H1 (cell line): ENCODE results near the gene VSX1. TPM values are rescaled to one million over a fixed set of nuclear protein-coding genes. Genes with fewer than 3 reads are reported as not detected.

Experiments
- CTCF ChIA-PET: fragments of 300-600 bp; sonication (Branson Sonifier 250); formaldehyde crosslinking; loops from one replicate; lab custom pipeline; 2021; ENCODE audit not compliant: partially characterized antibody; lab: Charles Lee
- POLR2A ChIA-PET: fragments of 300-600 bp; sonication (Branson Sonifier 250); formaldehyde crosslinking; loops from one replicate; lab custom pipeline; 2021; ENCODE audit warnings: inconsistent platforms; ENCODE audit not compliant: partially characterized antibody; lab: Charles Lee
- DNase-seq, 2 experiments: peaks; one replicate each; pipeline versions ENCODE4 v3.0.0 to v3.0.0-alpha.2; 2010 to 2022; ENCODE audit warnings: low spot score in 2 of 2, low read depth in 1 of 2, mixed read lengths in 1 of 2
- FAIRE-seq: peaks from 2 replicates; lab custom pipeline; 2011; peaks lifted over from hg19 to GRCh38; lab: Jason Lieb, UNC
- H2AFZ ChIP-seq: 2 replicates; pipeline ENCODE4 v1.8.1; 2012; ENCODE audit warnings: low read length, inconsistent platforms
- H2AK5ac ChIP-seq: 2 replicates; pipeline ENCODE4 v1.6.1; 2013; ENCODE audit warnings: low read depth, low read length
- H2BK120ac ChIP-seq: replicated peaks from 2 replicates; pipeline ENCODE3; 2013; ENCODE audit warnings: low read depth, low read length, inconsistent platforms
- H2BK12ac ChIP-seq: 2 replicates; pipeline ENCODE4 v1.6.1; 2013; ENCODE audit warnings: low read depth, low read length
- H2BK15ac ChIP-seq: 2 replicates; pipeline ENCODE4 v1.6.1; 2013; ENCODE audit warnings: low read length
- H2BK20ac ChIP-seq: 2 replicates; pipeline ENCODE4 v1.6.1; 2013; ENCODE audit warnings: low read length
- H2BK5ac ChIP-seq: 2 replicates; pipeline ENCODE4 v1.6.1; 2013; ENCODE audit warnings: low read depth, low read length
- H3K14ac ChIP-seq: 2 replicates; pipeline ENCODE4 v1.6.1; 2013; ENCODE audit warnings: inconsistent platforms; ENCODE audit not compliant: insufficient read length
- H3K18ac ChIP-seq: 2 replicates; pipeline ENCODE4 v1.6.1; 2013; ENCODE audit warnings: low read length; ENCODE audit errors: extremely low read depth
- H3K23ac ChIP-seq: 2 replicates; pipeline ENCODE4 v1.6.1; 2013; ENCODE audit warnings: inconsistent platforms; ENCODE audit not compliant: insufficient read length
- H3K23me2 ChIP-seq: 2 replicates; pipeline ENCODE4 v1.6.1; 2013; ENCODE audit warnings: low read depth, low read length
- H3K27ac ChIP-seq: 2 replicates; pipeline ENCODE4 v1.6.1; 2011; ENCODE audit warnings: low read depth, low read length, inconsistent platforms
- H3K27me3 ChIP-seq, 4 experiments: replicated peaks in 1 of 4; 1 replicate in 1 of 4; 2 replicates in 3 of 4; pipeline versions ENCODE4 v1.6.1 to v1.8.1; 2011 to 2013; ENCODE audit warnings: low read length in 3 of 4, mild to moderate bottlenecking in 3 of 4, inconsistent platforms in 2 of 4, mixed read lengths in 2 of 4, moderate library complexity in 1 of 4; ENCODE audit not compliant: control insufficient read depth in 3 of 4, insufficient read depth in 3 of 4; ENCODE audit errors: extremely low read depth in 1 of 4
- H3K36me3 ChIP-seq, 4 experiments: 2 replicates each; pipeline versions ENCODE4 v1.6.1 to v1.8.1; 2011 to 2013; ENCODE audit warnings: mild to moderate bottlenecking in 4 of 4, low read length in 3 of 4, moderate library complexity in 2 of 4, control low read depth in 1 of 4, inconsistent platforms in 1 of 4; ENCODE audit not compliant: insufficient read depth in 4 of 4, control insufficient read depth in 2 of 4
- H3K4ac ChIP-seq: replicated peaks from 2 replicates; pipeline ENCODE3; 2013; ENCODE audit warnings: low read length, low read depth, mixed read lengths, inconsistent platforms; ENCODE audit not compliant: insufficient read length
- H3K4me1 ChIP-seq, 4 experiments: replicated peaks in 1 of 4; 1 replicate in 1 of 4; 2 replicates in 3 of 4; pipeline versions ENCODE4 v1.6.1 to v1.8.1; 2011 to 2013; ENCODE audit warnings: low read length in 3 of 4, inconsistent platforms in 2 of 4, mixed read lengths in 1 of 4; ENCODE audit not compliant: insufficient read depth in 4 of 4, control insufficient read depth in 3 of 4
- H3K4me2 ChIP-seq, 2 experiments: 2 replicates each; pipeline versions ENCODE4 v1.6.1 to v1.8.1; 2011 to 2013; ENCODE audit warnings: low read depth in 2 of 2, low read length in 2 of 2, control low read depth in 1 of 2, inconsistent platforms in 1 of 2, mild to moderate bottlenecking in 1 of 2; ENCODE audit not compliant: insufficient read depth in 1 of 2
- H3K4me3 ChIP-seq, 4 experiments: fragments of 200-600, 300-600 bp in 1 of 4; sonication (generic), shearing (Covaris generic), sonication (Bioruptor Twin) in 1 of 4; 2 replicates each; pipeline versions ENCODE4 v1.5.1 to v1.8.1; 2011 to 2016; ENCODE audit warnings: low read length in 4 of 4, low read depth in 3 of 4, control low read depth in 2 of 4, inconsistent platforms in 2 of 4, mild to moderate bottlenecking in 2 of 4, mixed read lengths in 1 of 4, moderate library complexity in 1 of 4; ENCODE audit not compliant: insufficient read depth in 2 of 4; ENCODE audit errors: extremely low read depth in 1 of 4
- H3K56ac ChIP-seq: replicated peaks from 2 replicates; pipeline ENCODE3; 2013; ENCODE audit warnings: low read depth, mild to moderate bottlenecking, mixed read lengths, low read length, inconsistent platforms; ENCODE audit not compliant: insufficient read length
- H3K79me1 ChIP-seq: 2 replicates; pipeline ENCODE4 v1.6.1; 2013; ENCODE audit warnings: low read depth, low read length, control low read depth
- H3K79me2 ChIP-seq, 2 experiments: 2 replicates each; pipeline versions ENCODE4 v1.6.1 to v1.8.1; 2012 to 2013; ENCODE audit warnings: low read length in 2 of 2, mild to moderate bottlenecking in 2 of 2, inconsistent platforms in 1 of 2; ENCODE audit not compliant: insufficient read depth in 2 of 2, control insufficient read depth in 1 of 2
- H3K9ac ChIP-seq, 4 experiments: replicated peaks in 1 of 4; 1 replicate in 1 of 4; 2 replicates in 3 of 4; pipeline versions ENCODE4 v1.6.1 to v1.8.1; 2011 to 2013; ENCODE audit warnings: low read depth in 3 of 4, low read length in 3 of 4, control low read depth in 2 of 4, mild to moderate bottlenecking in 2 of 4, moderate library complexity in 2 of 4, inconsistent platforms in 1 of 4; ENCODE audit errors: extremely low read depth in 1 of 4
- H3K9me3 ChIP-seq, 2 experiments: 2 replicates each; pipeline versions ENCODE4 v1.6.1 to v1.8.1; 2012 to 2013; ENCODE audit warnings: mild to moderate bottlenecking in 2 of 2, moderate library complexity in 2 of 2, control low read depth in 1 of 2, inconsistent platforms in 1 of 2, low read depth in 1 of 2, low read length in 1 of 2, mixed read lengths in 1 of 2; ENCODE audit not compliant: insufficient read depth in 2 of 2
- H4K20me1 ChIP-seq, 2 experiments: replicated peaks in 1 of 2; 2 replicates each; pipeline versions ENCODE3 to v1.8.1; 2011 to 2013; ENCODE audit warnings: inconsistent platforms in 2 of 2, low read length in 2 of 2, mild to moderate bottlenecking in 1 of 2; ENCODE audit not compliant: insufficient read depth in 2 of 2, control insufficient read depth in 1 of 2
- H4K5ac ChIP-seq: 2 replicates; pipeline ENCODE4 v1.6.1; 2013; ENCODE audit warnings: low read length, low read depth, mixed read lengths, inconsistent platforms; ENCODE audit not compliant: insufficient read length
- H4K8ac ChIP-seq: 2 replicates; pipeline ENCODE4 v1.8.0; 2013; ENCODE audit warnings: mild to moderate bottlenecking, moderate library complexity, low read length, inconsistent platforms; ENCODE audit not compliant: insufficient read depth; ENCODE audit errors: extremely low read depth
- H4K91ac ChIP-seq: replicated peaks from 2 replicates; pipeline ENCODE3; 2013; ENCODE audit warnings: low read length, mixed read lengths, inconsistent platforms; ENCODE audit not compliant: insufficient read length
- ATF3 ChIP-seq: IDR thresholded peaks from 2 replicates; pipeline ENCODE4 v1.6.1; 2011; ENCODE audit warnings: low read depth, mild to moderate bottlenecking, low read length; ENCODE audit not compliant: insufficient read depth
- BACH1 ChIP-seq: IDR thresholded peaks from 2 replicates; pipeline ENCODE4 v1.6.1; 2012; ENCODE audit warnings: low read length, improper control_type of control experiment
- BRCA1 ChIP-seq: IDR thresholded peaks from 2 replicates; pipeline ENCODE4 v1.6.1; 2012; ENCODE audit warnings: low read depth, low read length, improper control_type of control experiment
- CHD1 ChIP-seq: IDR thresholded peaks from 2 replicates; pipeline ENCODE4 v1.6.1; 2012; ENCODE audit warnings: low read depth, low read length, improper control_type of control experiment
- EP300 ChIP-seq, 2 experiments: IDR thresholded peaks; 1 replicate in 1 of 2; 2 replicates in 1 of 2; pipeline ENCODE4 v1.6.1; 2011 to 2012; ENCODE audit warnings: low read depth in 2 of 2, low read length in 2 of 2, mild to moderate bottlenecking in 2 of 2, borderline replicate concordance in 1 of 2, inconsistent platforms in 1 of 2, moderate library complexity in 1 of 2
- FOSL1 ChIP-seq: IDR thresholded peaks from 2 replicates; pipeline ENCODE4 v1.6.1; 2011; ENCODE audit warnings: mild to moderate bottlenecking, low read depth, low read length, moderate library complexity; ENCODE audit not compliant: insufficient read depth
- PHF8 ChIP-seq: fragments of 200-600 bp; sonication (generic); conservative IDR thresholded peaks from 2 replicates; pipeline ENCODE4 v1.7.1; 2012; ENCODE audit warnings: low read depth, mild to moderate bottlenecking, inconsistent platforms, low read length, moderate library complexity
- RBBP5 ChIP-seq: IDR thresholded peaks from 2 replicates; pipeline ENCODE4 v1.7.1; 2012; ENCODE audit warnings: low read depth, mild to moderate bottlenecking, inconsistent platforms, low read length, moderate library complexity, borderline replicate concordance
- RFX5 ChIP-seq: IDR thresholded peaks from 2 replicates; pipeline ENCODE4 v1.6.1; 2011; ENCODE audit warnings: low read depth, low read length, improper control_type of control experiment, borderline replicate concordance
- SIX5 ChIP-seq: IDR thresholded peaks from 2 replicates; pipeline ENCODE4 v1.6.1; 2011; ENCODE audit warnings: mild to moderate bottlenecking, low read depth, low read length
- SP1 ChIP-seq: IDR thresholded peaks from 2 replicates; pipeline ENCODE4 v1.6.1; 2011; ENCODE audit warnings: low read depth, low read length
- SP2 ChIP-seq: IDR thresholded peaks from 2 replicates; pipeline ENCODE4 v1.6.1; 2012; ENCODE audit warnings: mild to moderate bottlenecking, low read length, inconsistent platforms
- SP4 ChIP-seq: IDR thresholded peaks from 2 replicates; pipeline ENCODE4 v1.6.1; 2012; ENCODE audit warnings: low read length, inconsistent platforms
- SUZ12 ChIP-seq: fragments of 200-600 bp; sonication (generic); IDR thresholded peaks from 2 replicates; pipeline ENCODE4 v1.6.1; 2012; ENCODE audit warnings: mild to moderate bottlenecking, inconsistent platforms, low read length, moderate library complexity, mixed read lengths
- WGBS, 2 experiments: shearing (Covaris generic) in 1 of 2; methylation state at CpG; one replicate each; pipeline versions ENCODE4 v1.1.6 to v1.1.7; 2013 to 2015; ENCODE audit warnings: low lambda C conversion rate in 2 of 2, mixed read lengths in 2 of 2, inconsistent platforms in 1 of 2, low coverage in 1 of 2, missing lambda C conversion rate in 1 of 2; ENCODE audit not compliant: insufficient replicate concordance in 2 of 2, insufficient coverage in 1 of 2, insufficient read length in 1 of 2; ENCODE audit errors: extremely low coverage in 1 of 2, missing lambda C conversion rate in 1 of 2; 5-methylcytosine and 5-hydroxymethylcytosine counted together
- polyA plus RNA-seq, 7 experiments: library from polyadenylated mRNA; depleted of rRNA in 3 of 7; stranded (reverse) in 5 of 7; unstranded in 2 of 7; fragments of >200 nt in 5 of 7; fragments of 200-250 nt in 2 of 7; gene quantifications; 1 replicate in 5 of 7; 2 replicates in 1 of 7; 4 replicates in 1 of 7; pipeline versions ENCODE4 v1.2.1 to v1.2.3, GENCODE V29; 2011 to 2013; ENCODE audit warnings: missing spikeins in 2 of 7, mixed read lengths in 2 of 7
- total RNA-seq: library from RNA; stranded (reverse); fragmentation: NEBNext Ultra II Directional; extraction: Animal tissue kit (Norgen Biotek cat#: 25700); gene quantifications from 2 replicates; pipeline ENCODE4 v1.2.1, GENCODE V29; 2021

VSX1 gene
- total and polyA plus RNA-seq, 2 of the 8 experiments (the other 6 are each of a cell fraction or from before 2014, with no cell fraction given): 0.14 TPM; not detected in 1

GRCh38 chr20:25033924-25034300 is 48.0 kb downstream of the VSX1 start:
- no peak overlapping the region for H2BK15ac ChIP-seq
- no peak overlapping the region for H3K4me3 ChIP-seq
- H2BK12ac ChIP-seq: no peak overlapping the region
- H3K27ac ChIP-seq: no peak overlapping the region
- no peaks in the 10 kb centered on the region for H3K36me3 ChIP-seq
- H3K27me3 ChIP-seq: no peaks in the 10 kb centered on the region; a peak in 1 of 7 replicates
- 72% methylated on average over 3 of the region's 3 CpGs; no CpG with 5 or more reads in 1 of the 2 experiments for WGBS, 2 experiments
- H2AK5ac ChIP-seq: no peak overlapping the region
- H3K23me2 ChIP-seq: no peaks in the 10 kb centered on the region
- no peak for DNase-seq
- no peak overlapping the region for H2AFZ ChIP-seq
- H4K20me1 ChIP-seq: no peaks in the 10 kb centered on the region
- H3K4me2 ChIP-seq: no peak overlapping the region
- H4K8ac ChIP-seq: no peak overlapping the region
- H3K18ac ChIP-seq: no peak overlapping the region
- H3K4me1 ChIP-seq: peaks cover 0 to 5% (median 1%) of the 10 kb centered on the region in 4 experiments; a peak in 3 of 7 replicates
- no peak overlapping the region for H2BK5ac ChIP-seq
- no peak overlapping the region for H3K14ac ChIP-seq
- H3K9ac ChIP-seq: no peak overlapping the region
- no peak overlapping the region for H2BK20ac ChIP-seq
- no peak overlapping the region for H4K5ac ChIP-seq
- H4K91ac ChIP-seq: no peak overlapping the region
- H3K23ac ChIP-seq: no peak overlapping the region
- no peaks in the 10 kb centered on the region for H3K79me1 ChIP-seq
- H3K4ac ChIP-seq: no peak overlapping the region
- POLR2A ChIA-PET: interaction anchor here (0.6 to 0.7 kb wide), 2 partner anchors 13 to 599 kb away, joined by 4 read pairs; no protein-coding TSS in a partner anchor
- H3K56ac ChIP-seq: no peak overlapping the region
- CTCF ChIA-PET: interaction anchor here (1.1 to 3.1 kb wide), 5 partner anchors 11 to 38 kb away, joined by 3 to 13 read pairs (median 6); no protein-coding TSS in a partner anchor
- no peaks in the 10 kb centered on the region for H3K79me2 ChIP-seq
- H3K9me3 ChIP-seq: peaks cover 0 to 5% of the 10 kb centered on the region in 2 experiments; a peak in 1 of 4 replicates
- H2BK120ac ChIP-seq: no peak overlapping the region
- FAIRE-seq: no peak
- TF ChIP-seq RFX5 (no peak), SP1 (no peak), PHF8 (no peak), BRCA1 (no peak), EP300 (IDR thresholded peaks at IDR 0.05; ENCODE audit: borderline replicate concordance in 1 of 2, low read depth in 2 of 2, low read length in 2 of 2) (no peak), BACH1 (no peak), SP2 (no peak), FOSL1 (no peak), SIX5 (no peak), SUZ12 (no peak), RBBP5 (no peak), CHD1 (no peak), ATF3 (no peak), SP4 (no peak)
